Measurements from ENCODE around the gene TFDP2. TPM values are rescaled to one million over a fixed set of nuclear protein-coding genes. Genes with fewer than 3 reads are reported as not detected.

TFDP2 gene
- total and polyA plus RNA-seq, 9 of the 15 experiments (the other 6 are each of a cell fraction or from before 2014, with no cell fraction given), result 95.6 to 179 (median 126) TPM

- TF ChIP-seq ZFP91 (CRISPR knock-in tag; IDR thresholded peaks at IDR 0.05), result no peak
- TF ChIP-seq NONO (IDR thresholded peaks at IDR 0.05; ENCODE audit: low read depth in 2 of 2, low read length in 1 of 2), result peak in 1 of 2 experiments; percentile 68; a peak in 2 of 4 replicates
- TF ChIP-seq ZNF134 (CRISPR knock-in tag; conservative IDR thresholded peaks at IDR 0.05), result peak; percentile 43; the same call in 1 of the 2 replicates
- TF ChIP-seq NFATC3 (IDR thresholded peaks at IDR 0.05), result peak; percentile 72; the same call in 1 of the 2 replicates
- no peak for TF ChIP-seq ZNF212 (CRISPR knock-in tag; IDR thresholded peaks at IDR 0.05)
- no peak for TF ChIP-seq CHCHD3 (CRISPR knock-in tag; IDR thresholded peaks at IDR 0.05)
- no peak for TF ChIP-seq ELK3 (CRISPR knock-in tag; IDR thresholded peaks at IDR 0.05)
- TF ChIP-seq POLR2B (IDR thresholded peaks at IDR 0.05; ENCODE audit: low read depth, partially characterized antibody), result no peak
- TF ChIP-seq MXI1 (IDR thresholded peaks at IDR 0.05; ENCODE audit: low read depth, low read length), result 0 out of 2 replicates have a peak, but pooled peaks have one; percentile 34
- no peak for TF ChIP-seq PPARD (CRISPR knock-in tag; IDR thresholded peaks at IDR 0.05)
- TF ChIP-seq RBM17 (IDR thresholded peaks at IDR 0.05; ENCODE audit: borderline replicate concordance, low read depth, low read length), result no peak
- peak; percentile 34; the same call in 1 of the 2 replicates for TF ChIP-seq MYBL2 (IDR thresholded peaks at IDR 0.05; ENCODE audit: low read depth)
- TF ChIP-seq MYBL2 (CRISPR knock-in tag; IDR thresholded peaks at IDR 0.05; ENCODE audit: borderline replicate concordance), result no peak
- TF ChIP-seq, protein P1, sequence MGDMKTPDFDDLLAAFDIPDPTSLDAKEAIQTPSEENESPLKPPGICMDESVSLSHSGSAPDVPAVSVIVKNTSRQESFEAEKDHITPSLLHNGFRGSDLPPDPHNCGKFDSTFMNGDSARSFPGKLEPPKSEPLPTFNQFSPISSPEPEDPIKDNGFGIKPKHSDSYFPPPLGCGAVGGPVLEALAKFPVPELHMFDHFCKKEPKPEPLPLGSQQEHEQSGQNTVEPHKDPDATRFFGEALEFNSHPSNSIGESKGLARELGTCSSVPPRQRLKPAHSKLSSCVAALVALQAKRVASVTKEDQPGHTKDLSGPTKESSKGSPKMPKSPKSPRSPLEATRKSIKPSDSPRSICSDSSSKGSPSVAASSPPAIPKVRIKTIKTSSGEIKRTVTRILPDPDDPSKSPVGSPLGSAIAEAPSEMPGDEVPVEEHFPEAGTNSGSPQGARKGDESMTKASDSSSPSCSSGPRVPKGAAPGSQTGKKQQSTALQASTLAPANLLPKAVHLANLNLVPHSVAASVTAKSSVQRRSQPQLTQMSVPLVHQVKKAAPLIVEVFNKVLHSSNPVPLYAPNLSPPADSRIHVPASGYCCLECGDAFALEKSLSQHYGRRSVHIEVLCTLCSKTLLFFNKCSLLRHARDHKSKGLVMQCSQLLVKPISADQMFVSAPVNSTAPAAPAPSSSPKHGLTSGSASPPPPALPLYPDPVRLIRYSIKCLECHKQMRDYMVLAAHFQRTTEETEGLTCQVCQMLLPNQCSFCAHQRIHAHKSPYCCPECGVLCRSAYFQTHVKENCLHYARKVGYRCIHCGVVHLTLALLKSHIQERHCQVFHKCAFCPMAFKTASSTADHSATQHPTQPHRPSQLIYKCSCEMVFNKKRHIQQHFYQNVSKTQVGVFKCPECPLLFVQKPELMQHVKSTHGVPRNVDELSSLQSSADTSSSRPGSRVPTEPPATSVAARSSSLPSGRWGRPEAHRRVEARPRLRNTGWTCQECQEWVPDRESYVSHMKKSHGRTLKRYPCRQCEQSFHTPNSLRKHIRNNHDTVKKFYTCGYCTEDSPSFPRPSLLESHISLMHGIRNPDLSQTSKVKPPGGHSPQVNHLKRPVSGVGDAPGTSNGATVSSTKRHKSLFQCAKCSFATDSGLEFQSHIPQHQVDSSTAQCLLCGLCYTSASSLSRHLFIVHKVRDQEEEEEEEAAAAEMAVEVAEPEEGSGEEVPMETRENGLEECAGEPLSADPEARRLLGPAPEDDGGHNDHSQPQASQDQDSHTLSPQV (IDR thresholded peaks at IDR 0.05), result peak; percentile 76
- TF ChIP-seq CSDE1 (IDR thresholded peaks at IDR 0.05), result no peak
- TF ChIP-seq, protein P2, sequence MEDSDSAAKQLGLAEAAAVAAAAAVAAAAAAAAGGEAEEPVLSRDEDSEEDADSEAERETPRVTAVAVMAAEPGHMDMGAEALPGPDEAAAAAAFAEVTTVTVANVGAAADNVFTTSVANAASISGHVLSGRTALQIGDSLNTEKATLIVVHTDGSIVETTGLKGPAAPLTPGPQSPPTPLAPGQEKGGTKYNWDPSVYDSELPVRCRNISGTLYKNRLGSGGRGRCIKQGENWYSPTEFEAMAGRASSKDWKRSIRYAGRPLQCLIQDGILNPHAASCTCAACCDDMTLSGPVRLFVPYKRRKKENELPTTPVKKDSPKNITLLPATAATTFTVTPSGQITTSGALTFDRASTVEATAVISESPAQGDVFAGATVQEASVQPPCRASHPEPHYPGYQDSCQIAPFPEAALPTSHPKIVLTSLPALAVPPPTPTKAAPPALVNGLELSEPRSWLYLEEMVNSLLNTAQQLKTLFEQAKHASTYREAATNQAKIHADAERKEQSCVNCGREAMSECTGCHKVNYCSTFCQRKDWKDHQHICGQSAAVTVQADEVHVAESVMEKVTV (CRISPR knock-in tag; IDR thresholded peaks at IDR 0.05), result peak; percentile 85
- TF ChIP-seq ARNT (IDR thresholded peaks at IDR 0.05), result peak in 1 of 2 experiments; percentile 88; a peak in 2 of 4 replicates
- TF ChIP-seq COPS2 (conservative IDR thresholded peaks at IDR 0.05), result no peak
- TF ChIP-seq CEBPB (tag; IDR thresholded peaks at IDR 0.05), result no peak
Measured at GRCh38 chr3:142022381-142022780, 127.0 kb downstream of the TFDP2 start (continued).

Data from K562 (cell line).